AG04449 (cell line): ENCODE data around the gene KCNMA1.

Experiments
- CTCF ChIA-PET: fragments of 350-600 bp; formaldehyde crosslinking; extraction: SDS; loops from one replicate; lab custom pipeline; 2021; ENCODE audit warnings: antibody characterized with exemption; lab: Yijun Ruan, JAX
- POLR2A ChIA-PET: fragments of 400-600, 350-600 bp; formaldehyde crosslinking; extraction: SDS; loops from one replicate; lab custom pipeline; 2020; ENCODE audit warnings: antibody characterized with exemption, inconsistent platforms; lab: Yijun Ruan, JAX
- DNase-seq: peaks from one replicate; pipeline ENCODE4 v3.0.0-alpha.2; 2010; ENCODE audit warnings: low read depth, low spot score
- H3K4me3 ChIP-seq: 2 replicates; pipeline ENCODE4 v1.5.1; 2011; ENCODE audit warnings: low read depth, mild to moderate bottlenecking, control low read depth, low read length
- CTCF ChIP-seq: IDR thresholded peaks from one replicate; pipeline ENCODE4 v1.5.1; 2011; ENCODE audit warnings: mild to moderate bottlenecking, moderate library complexity, low read length, control low read depth, inconsistent platforms; ENCODE audit not compliant: insufficient read depth; ENCODE audit errors: missing control alignments

Gene KCNMA1

GRCh38 chr10:77165445-77166208 is 472.0 kb downstream of the KCNMA1 start:
- TF ChIP-seq CTCF: peak; percentile 73
- no peak overlapping the region for H3K4me3 ChIP-seq
- no peak for DNase-seq
- ChIA-PET POLR2A (interaction anchor here (0.6 to 2.0 kb wide), 2 partner anchors 190 to 248 kb away, joined by 3 to 8 read pairs; no protein-coding TSS in a partner anchor), CTCF (interaction anchor here (0.7 to 21.1 kb wide), 90 partner anchors 8 to 673 kb away, joined by 3 to 556 read pairs (median 5); partner anchors contain the start of gene KCNMA1)

- DNase-seq: no peak
- CTCF ChIA-PET: interaction anchor here (0.7 to 21.1 kb wide), 72 partner anchors 9 to 606 kb away, joined by 3 to 556 read pairs (median 5); partner anchors contain the start of gene KCNMA1
- no peak for TF ChIP-seq CTCF
- POLR2A ChIA-PET: interaction anchor here (1.2 to 2.0 kb wide), 3 partner anchors 191 to 230 kb away, joined by 3 to 8 read pairs (median 4); no protein-coding TSS in a partner anchor
- no peak overlapping the region for H3K4me3 ChIP-seq
Observed at GRCh38 chr10:77164616-77165311, 472.8 kb downstream of the KCNMA1 start.

GRCh38 chr10:77163670-77164348 is 473.8 kb downstream of the KCNMA1 start:
- no peak overlapping the region for H3K4me3 ChIP-seq
- CTCF ChIA-PET: interaction anchor here (0.7 to 21.1 kb wide), 19 partner anchors 10 to 607 kb away, joined by 3 to 556 read pairs (median 9); partner anchors contain the start of gene KCNMA1
- TF ChIP-seq CTCF: no peak
- DNase-seq: peak; percentile 90
- POLR2A ChIA-PET: interaction anchor here (1.1 to 2.0 kb wide), 4 partner anchors 187 to 231 kb away, joined by 3 to 8 read pairs (median 4); no protein-coding TSS in a partner anchor

GRCh38 chr10:77162697-77163096 is 474.9 kb downstream of the KCNMA1 start:
- no peak for TF ChIP-seq CTCF
- DNase-seq: no peak
- CTCF ChIA-PET: interaction anchor here (1.3 to 21.1 kb wide), 5 partner anchors 11 to 592 kb away, joined by 3 to 556 read pairs (median 74); partner anchors contain the start of gene KCNMA1
- H3K4me3 ChIP-seq: no peak overlapping the region
- POLR2A ChIA-PET: no interaction called here

GRCh38 chr10:77160679-77161078 is 476.9 kb downstream of the KCNMA1 start:
- ChIA-PET POLR2A (interaction anchor here (0.9 to 1.1 kb wide), 2 partner anchors 190 to 478 kb away, joined by 3 read pairs; no protein-coding TSS in a partner anchor), CTCF (interaction anchor here (1.3 to 21.1 kb wide), 4 partner anchors 13 to 551 kb away, joined by 5 to 556 read pairs (median 46); partner anchors contain the start of gene KCNMA1)
- DNase-seq: peak; percentile 58
- no peak overlapping the region for H3K4me3 ChIP-seq
- no peak for TF ChIP-seq CTCF
